GM18873 (cell line): ENCODE results near the gene FOXO3.

ENCODE experiments used
- ATAC-seq: cut with Tn5 transposase; IDR thresholded peaks from one replicate; pipeline ENCODE4 v1.9.1; 2021; ENCODE audit warnings: mild to moderate bottlenecking, moderate library complexity, moderate number of reproducible peaks; ENCODE audit not compliant: unreplicated experiment, low FRiP score

The FOXO3 gene

DNA sequence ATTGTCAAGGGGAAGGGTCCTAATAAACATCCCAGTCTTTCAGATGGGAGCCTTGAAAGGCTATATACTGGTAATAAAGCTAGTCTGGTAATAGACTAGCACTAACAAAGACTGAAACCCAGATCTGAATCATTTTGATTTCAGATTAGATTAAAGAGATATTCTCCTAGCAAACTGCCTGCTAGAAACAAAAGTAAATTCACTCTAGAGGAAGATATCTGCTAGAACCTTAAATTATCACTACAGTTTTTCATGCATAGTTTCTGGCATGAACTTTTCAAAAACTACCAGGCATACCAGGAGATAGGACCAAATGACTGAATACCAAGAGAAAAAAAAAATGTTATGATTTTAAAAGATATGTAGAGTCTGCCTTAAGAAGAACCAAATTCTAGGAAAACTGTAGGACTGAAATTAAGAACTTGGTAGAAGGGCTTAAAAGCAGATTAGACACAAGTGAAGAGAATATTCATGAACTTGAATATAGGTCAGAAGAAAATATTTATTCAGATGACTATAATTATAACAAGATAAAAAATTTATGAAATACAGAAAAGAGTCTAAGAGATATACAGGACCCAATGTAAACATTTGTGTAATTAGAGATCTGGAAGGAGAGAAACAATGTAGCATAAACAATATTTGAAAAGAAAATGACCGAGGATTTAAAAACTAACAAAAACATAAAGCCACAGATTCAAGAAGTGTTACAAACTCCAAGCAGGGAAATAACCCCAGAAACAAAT is 141.6 kb downstream of the FOXO3 start:
- ATAC-seq, result no peak

- ATAC-seq, result no peak
Measured at GRCh38 chr6:108706649-108707048, 145.9 kb downstream of the FOXO3 start.

DNA sequence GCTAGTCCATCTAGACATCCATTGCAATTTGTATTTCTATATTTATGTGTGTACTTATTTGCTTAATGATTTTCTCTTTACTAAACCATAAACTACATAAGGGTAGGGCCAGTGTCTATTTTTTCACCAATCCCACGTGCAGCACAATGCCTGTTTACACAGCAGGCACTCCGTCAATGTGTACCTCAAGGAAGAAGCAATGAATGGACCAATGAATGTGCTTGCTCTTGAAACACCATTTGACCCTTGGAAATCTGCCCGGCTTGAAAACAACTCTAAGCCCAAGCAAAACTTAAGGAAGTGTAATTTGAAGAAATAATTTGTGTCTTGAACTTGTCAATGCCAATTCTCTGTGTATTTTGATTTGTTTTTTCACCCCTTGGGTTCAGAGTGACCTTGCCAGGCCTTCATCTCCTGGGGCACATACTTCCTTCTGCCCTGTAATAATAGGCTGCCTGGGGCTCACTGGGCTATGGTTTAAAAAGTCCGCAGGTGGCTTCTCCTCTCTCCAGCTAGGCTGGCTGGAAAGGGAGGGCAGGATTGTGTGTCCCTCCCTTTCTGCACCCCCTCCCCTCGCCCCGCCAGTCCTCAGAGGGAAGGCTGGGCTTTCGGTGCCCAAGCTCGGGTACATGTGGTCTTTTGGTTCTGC is 146.7 kb downstream of the FOXO3 start:
- ATAC-seq, result no peak

DNA sequence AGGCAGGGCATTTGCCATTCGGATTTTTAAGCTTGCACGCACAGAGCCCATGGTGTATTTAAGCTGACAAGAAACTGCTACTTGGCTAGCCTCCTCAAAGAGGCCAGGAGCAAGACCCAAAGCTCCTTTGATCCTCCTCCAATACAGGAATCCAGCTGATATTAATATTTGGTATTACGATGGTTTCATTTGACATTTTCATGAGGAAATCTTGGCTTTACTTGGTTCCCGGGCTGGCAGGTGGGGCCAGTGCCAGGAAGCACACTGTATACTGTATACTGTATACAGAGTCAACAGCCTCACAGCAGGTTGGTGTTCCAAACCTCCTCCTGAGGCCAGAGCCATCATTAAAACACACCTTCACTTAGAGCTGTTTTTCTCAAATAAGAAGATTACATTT is 149.3 kb downstream of the FOXO3 start:
- no peak for ATAC-seq

DNA sequence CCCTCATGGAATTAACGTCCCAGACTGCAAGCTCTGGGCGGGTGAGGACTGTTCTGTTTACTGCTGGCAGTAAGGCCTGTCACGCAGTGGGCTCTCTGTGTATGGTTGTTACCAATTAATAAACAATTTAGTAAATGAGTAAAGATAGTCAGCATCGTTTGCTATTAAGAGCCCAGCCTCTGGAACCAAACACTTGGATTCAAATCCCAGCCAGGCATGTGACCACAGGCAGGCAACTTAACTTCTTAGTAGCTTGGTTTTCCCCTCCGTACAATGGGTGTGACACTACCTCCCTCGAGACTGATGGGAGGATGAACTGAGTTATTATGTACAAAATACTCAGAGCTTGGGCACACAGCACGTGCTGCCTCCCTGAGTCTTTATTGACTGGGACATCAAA is 149.8 kb downstream of the FOXO3 start:
- no peak for ATAC-seq

DNA sequence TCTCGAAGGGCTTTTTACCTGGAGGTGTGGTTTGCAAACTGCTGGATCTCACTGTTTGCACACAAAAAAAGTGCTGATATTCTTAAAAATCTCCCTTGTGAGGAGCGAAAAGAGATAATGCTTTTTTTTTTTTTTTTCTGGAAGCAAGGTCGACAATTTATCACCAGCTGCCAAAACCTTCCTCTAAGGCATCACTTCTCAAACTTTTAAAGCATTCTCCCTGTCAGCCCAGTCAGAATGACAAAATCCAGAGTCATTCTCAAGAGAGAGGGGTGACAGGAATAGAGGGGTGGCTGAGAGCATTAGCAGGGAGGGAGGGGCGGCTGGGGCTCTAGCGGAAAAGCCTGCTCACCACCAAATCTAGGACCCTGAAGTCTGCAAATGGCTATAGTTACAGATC is 150.4 kb downstream of the FOXO3 start:
- ATAC-seq, result no peak

DNA sequence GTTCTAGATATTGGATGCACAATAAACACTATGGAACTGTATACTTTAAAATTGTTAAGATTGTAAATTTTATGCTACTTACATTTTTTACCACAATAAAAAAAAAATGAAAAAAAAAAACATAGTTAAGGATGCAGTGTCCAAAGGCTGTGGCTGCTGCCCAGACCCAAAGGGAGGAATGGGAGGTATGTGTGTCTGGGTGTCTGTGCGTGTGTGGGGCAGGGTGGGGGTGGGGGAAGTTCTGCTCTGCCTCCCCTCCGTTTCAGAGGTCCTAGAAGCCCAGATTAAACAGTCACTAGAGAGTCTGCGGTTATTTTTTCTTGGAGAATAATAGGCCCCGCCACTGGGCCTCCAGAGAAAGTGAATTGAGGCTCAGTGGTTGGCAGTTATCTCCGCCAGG is 151.1 kb downstream of the FOXO3 start:
- ATAC-seq, result no peak

GRCh38 chr6:108712946-108713345 is 152.2 kb downstream of the FOXO3 start:
- ATAC-seq, result no peak

GRCh38 chr6:108714101-108714765 is 153.5 kb downstream of the FOXO3 start:
- no peak for ATAC-seq

- ATAC-seq, result no peak
Measured at GRCh38 chr6:108714766-108715414, 154.2 kb downstream of the FOXO3 start.

DNA sequence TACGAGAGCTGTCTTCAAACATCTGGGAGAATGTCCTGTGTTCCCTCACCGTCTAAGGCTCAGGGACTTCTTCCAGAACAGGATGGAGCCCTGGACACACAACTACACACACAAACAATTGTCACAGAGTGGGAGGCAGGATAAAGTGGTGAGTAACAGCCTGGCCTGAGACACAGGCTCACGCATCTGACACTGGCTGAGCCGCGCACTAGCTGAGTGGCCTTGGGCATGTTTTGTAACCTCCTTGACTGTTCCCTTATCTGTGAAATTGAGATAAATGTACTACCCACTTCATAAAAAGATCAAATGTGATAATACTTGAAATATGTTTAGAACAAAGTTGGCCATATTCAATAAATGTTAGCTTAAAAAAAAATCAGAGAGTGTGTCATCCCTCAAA is 155.1 kb downstream of the FOXO3 start:
- ATAC-seq, result no peak

- ATAC-seq, result no peak
Measured at GRCh38 chr6:108716801-108717791, 156.4 kb downstream of the FOXO3 start.

- no peak for ATAC-seq
Measured at GRCh38 chr6:108719477-108719876, 158.8 kb downstream of the FOXO3 start.

DNA sequence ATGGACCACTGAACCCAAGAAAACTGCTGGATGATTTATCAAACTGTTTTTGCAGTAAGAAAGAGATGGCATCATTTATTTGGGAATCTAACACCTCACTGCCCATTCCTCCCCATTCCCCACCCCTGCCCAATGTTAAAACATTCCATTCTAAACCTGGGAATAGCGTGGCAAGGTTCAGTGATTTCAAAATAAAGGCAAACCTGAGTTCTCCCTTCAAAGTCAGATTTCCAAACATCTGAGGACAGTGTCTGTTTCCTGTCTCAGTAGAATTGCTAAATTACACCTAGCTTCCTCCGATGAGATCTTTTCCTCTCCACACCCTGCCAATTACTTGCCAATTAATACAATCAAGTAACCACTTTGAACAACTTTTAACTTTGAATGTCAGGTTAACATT is 160.1 kb downstream of the FOXO3 start:
- no peak for ATAC-seq

GRCh38 chr6:108721286-108721685 is 160.6 kb downstream of the FOXO3 start:
- ATAC-seq, result no peak

DNA sequence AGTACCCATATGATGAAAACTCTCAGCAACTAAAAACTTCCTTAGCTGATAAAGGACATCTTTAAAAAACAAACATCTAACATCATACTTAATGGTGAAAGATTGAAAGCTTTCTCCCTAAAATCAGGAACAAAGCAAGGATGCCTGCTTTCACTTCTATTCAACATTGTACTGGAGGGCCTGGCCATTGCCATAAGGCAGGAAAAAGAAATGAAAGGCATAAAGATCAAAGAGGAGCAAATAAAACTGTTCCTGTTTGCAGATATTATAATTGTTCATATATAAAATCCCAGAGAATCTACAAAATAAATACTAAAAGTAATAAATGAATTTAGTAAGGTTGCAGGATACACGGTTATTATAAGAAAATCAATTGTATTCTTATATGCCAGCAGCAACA is 162.9 kb downstream of the FOXO3 start:
- ATAC-seq, result no peak

GRCh38 chr6:108726726-108727339 is 166.1 kb downstream of the FOXO3 start:
- ATAC-seq, result no peak

DNA sequence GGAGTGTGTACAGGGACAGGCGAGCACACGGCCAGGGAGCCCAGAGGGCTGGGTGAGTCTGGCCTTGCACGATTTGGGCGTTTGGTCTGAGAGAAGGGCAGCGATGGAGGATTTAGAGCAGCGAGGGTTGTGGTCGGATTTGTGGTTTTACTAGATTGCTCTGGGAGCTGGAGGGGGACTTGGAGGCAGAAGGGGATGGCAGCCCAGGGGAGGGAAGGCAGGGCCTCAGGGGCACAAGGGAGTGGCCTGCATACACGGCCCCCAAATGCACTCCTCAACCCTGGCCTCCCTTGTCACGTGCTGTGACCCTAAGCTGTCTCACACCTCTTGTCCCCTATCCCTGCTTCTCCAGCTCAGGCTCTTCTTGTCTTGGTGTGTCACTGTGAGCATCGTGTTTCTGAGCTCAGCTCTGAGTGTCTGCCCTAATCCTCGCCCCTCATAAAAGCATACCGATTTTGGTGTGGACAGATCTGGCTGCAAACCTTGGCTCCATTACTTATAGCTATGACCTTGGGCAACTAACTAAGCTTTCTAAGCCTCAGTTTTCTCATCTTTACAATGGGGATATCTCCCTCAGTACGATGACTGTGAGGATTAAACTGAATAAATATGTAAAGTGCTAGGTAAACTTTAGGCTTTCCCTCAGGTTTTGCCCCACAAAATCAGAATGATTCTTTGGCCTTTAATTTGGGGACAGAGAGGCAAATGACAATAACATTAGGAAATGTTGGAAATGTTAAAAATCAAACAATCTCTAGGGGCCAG is 167.4 kb downstream of the FOXO3 start:
- no peak for ATAC-seq

DNA sequence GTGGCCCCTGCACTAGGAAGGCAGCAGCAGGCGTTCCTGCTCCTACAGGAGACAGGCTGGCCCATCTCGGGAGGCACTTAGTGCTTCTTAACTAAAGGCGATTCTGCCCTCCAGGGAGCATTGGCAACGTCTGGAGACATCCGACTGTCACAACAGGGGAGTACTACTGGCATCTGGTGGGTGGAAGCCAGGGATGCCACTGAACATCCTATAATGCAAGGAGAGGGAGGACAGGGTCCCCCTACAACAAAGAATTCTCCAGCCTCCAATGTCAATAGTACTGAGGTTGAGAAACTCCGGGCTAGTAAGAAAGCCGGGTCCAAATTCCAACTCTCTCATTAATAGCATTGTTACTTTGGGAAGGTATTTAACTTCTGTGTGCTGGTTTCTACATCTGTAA is 168.1 kb downstream of the FOXO3 start:
- ATAC-seq, result no peak
